GM12891 (cell line): ENCODE measurements around the gene NCKAP5.

Experiments
- POLR2A ChIP-seq: IDR thresholded peaks from 2 replicates; pipeline ENCODE4 v1.6.1; 2011; ENCODE audit warnings: low read depth, low read length, control low read depth
- POLR2AphosphoS5 ChIP-seq: IDR thresholded peaks from 2 replicates; pipeline ENCODE4 v1.6.1; 2011; ENCODE audit warnings: low read depth, low read length, control low read depth
- TAF1 ChIP-seq: IDR thresholded peaks from 2 replicates; pipeline ENCODE4 v1.6.1; 2011; ENCODE audit warnings: low read depth, low read length, control low read depth

GRCh38 chr2:133158442-133158841, 409.8 kb downstream of the NCKAP5 start:
- TF ChIP-seq POLR2AphosphoS5 = no peak
- TF ChIP-seq TAF1 = no peak
- TF ChIP-seq POLR2A = no peak
